Measurements from ENCODE around the gene AXDND1. TPM values are rescaled to one million over a fixed set of nuclear protein-coding genes. Genes with fewer than 3 reads are reported as not detected.
"Not testable (repeated sequence)": the region's sequence is repeated elsewhere in the genome, so short reads cannot be mapped to it uniquely, and the experiment has no call there.

The AXDND1 gene
- total and polyA plus RNA-seq, 12 donors: 0.03 to 0.17 (median 0.15) TPM; not detected in 8

GRCh38 chr1:179448437-179449149, 82.8 kb downstream of the AXDND1 start:
- no peak overlapping the region for H3K4me3 ChIP-seq
- whole genome bisulfite sequencing, 2 donors: 64% methylated on average over 14 of the region's 14 CpGs
- H3K4me1 ChIP-seq: no peaks in the 10 kb centered on the region
- intact Hi-C loops (cut with DNase I): no loop called here
- H3K27ac ChIP-seq: no peak overlapping the region
- TF ChIP-seq CTCF (IDR thresholded peaks at IDR 0.05): no peak
- H3K27me3 ChIP-seq: peaks cover 0 to 6% (median 0%) of the 10 kb centered on the region in 7 donors
- no peaks in the 10 kb centered on the region for H3K36me3 ChIP-seq
- ATAC-seq: no peak
- DNase-seq: peak in 1 of 2 donors; percentile 21
- H3K9me3 ChIP-seq: peaks cover 0 to 2% (median 0%) of the 10 kb centered on the region in 11 donors

GRCh38 chr1:179459606-179460206, 93.9 kb downstream of the AXDND1 start:
- H3K9me3 ChIP-seq: peaks cover 0 to 15% (median 0%) of the 10 kb centered on the region in 11 donors
- H3K27me3 ChIP-seq, H3K36me3 ChIP-seq, H3K4me3 ChIP-seq, ATAC-seq, DNase-seq, H3K4me1 ChIP-seq, H3K27ac ChIP-seq: not testable (repeated sequence)
- 86 to 92% methylated on average over 2 of the region's 2 CpGs for WGBS, 2 donors
- intact Hi-C loops (cut with DNase I): loop anchor here in 1 of 10 donors (10.0 kb wide), 1 partner anchor 105 kb away; no protein-coding TSS in a partner anchor

GRCh38 chr1:179465661-179466060, 99.9 kb downstream of the AXDND1 start:
- not testable (repeated sequence) for DNase-seq, ATAC-seq, H3K36me3 ChIP-seq, H3K4me3 ChIP-seq, H3K4me1 ChIP-seq, H3K27ac ChIP-seq, H3K27me3 ChIP-seq
- H3K9me3 ChIP-seq: peaks cover 0 to 27% (median 0%) of the 10 kb centered on the region in 11 donors
- 89 to 93% methylated on average over 11 of the region's 11 CpGs for WGBS, 2 donors
- intact Hi-C loops (cut with DNase I): loop anchor here in 1 of 10 donors (10.0 kb wide), 1 partner anchor 99 kb away; no protein-coding TSS in a partner anchor

DNA sequence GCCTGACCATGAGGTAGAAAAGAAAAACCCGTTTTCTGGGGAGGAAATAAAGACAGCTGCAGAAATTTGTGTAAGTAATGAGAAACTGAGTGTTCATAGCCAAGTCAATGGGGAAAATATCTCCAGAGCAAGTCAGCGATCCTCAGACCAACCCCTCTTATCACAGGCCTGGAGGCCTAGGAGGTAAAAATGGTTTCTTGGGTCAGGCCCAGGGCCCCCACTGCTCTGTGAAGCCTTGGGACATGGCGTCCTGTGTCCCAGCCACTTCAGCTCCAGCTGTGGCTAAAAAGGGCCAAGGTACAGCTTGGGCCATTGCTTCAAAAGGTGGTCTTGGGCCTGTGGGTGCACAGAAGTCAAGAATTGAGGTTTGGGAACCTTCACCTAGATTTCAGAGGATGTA, 108.9 kb downstream of the AXDND1 start:
- no peak for DNase-seq
- 66 to 69% methylated on average over 3 of the region's 3 CpGs for WGBS, 2 donors
- H3K9me3 ChIP-seq: peaks cover 0 to 51% (median 18%) of the 10 kb centered on the region in 11 donors

GRCh38 chr1:179476484-179476883, 110.7 kb downstream of the AXDND1 start:
- H3K4me3 ChIP-seq: no peak overlapping the region
- DNase-seq: no peak
- no peaks in the 10 kb centered on the region for H3K4me1 ChIP-seq
- intact Hi-C loops (cut with DNase I): no loop called here
- WGBS, 2 donors: 43 to 45% methylated on average over 2 of the region's 2 CpGs
- no peaks in the 10 kb centered on the region for H3K36me3 ChIP-seq
- no peak overlapping the region for H3K27ac ChIP-seq
- no peak for TF ChIP-seq CTCF (IDR thresholded peaks at IDR 0.05)
- ATAC-seq: no peak
- H3K27me3 ChIP-seq: no peaks in the 10 kb centered on the region
- peaks cover 0 to 51% (median 18%) of the 10 kb centered on the region in 11 donors for H3K9me3 ChIP-seq

More for the DNA sequence above, 108.9 kb downstream of the AXDND1 start:
- Histone ChIP-seq H3K4me1 (no peaks in the 10 kb centered on the region), H3K36me3 (no peaks in the 10 kb centered on the region), H3K27ac (no peak overlapping the region), H3K4me3 (no peak overlapping the region), H3K27me3 (no peaks in the 10 kb centered on the region)
- ATAC-seq: no peak
- intact Hi-C loops (cut with DNase I): no loop called here
- TF ChIP-seq CTCF (IDR thresholded peaks at IDR 0.05): no peak

Data from heart right ventricle (tissue), 16 donors.